NCI-H2196 (cell line): ENCODE measurements around the gene GFOD1.
"Not testable (repeated sequence)": the region's sequence is repeated elsewhere in the genome, so short reads cannot be mapped to it uniquely, and the experiment has no call there.

Source experiments
- DNase-seq: peaks from one replicate; lab custom pipeline; 2025; ENCODE audit not compliant: unreplicated experiment; lab: John Stamatoyannopoulos, UW

GFOD1 gene

DNA sequence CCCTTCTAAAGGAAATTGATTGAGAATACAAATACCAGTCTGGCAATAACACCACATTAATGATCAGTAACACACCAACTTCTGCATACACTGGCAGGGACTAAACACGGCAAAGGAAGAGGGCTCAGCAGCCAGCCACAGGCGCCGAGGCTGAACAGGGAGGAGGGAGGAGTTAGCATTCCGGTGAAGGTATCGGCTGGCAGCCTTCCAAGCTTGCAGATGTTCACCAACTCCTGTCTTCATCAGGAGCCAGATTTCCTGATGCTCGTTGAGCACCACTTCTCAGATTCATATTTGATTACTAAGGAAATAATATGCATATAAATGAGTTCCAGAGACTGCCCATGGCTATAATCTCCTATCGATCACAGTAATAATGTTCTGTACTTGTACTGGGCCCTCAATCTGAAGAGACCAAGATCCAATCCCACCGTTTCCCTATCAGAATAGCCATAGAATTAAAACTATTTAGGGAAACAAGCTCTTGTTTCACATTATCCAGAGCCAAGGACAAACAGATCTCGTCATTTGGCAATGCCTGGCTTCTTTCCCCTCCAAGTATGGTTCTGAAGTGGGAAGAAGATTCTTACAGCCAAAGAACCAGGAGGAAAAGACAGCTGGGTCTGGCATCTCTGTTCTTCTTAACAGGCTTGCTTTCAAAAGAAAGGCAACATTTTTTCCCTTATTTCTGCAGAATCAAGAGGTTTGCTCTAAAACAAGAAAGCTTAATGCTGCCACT is 42.2 kb downstream of the GFOD1 start:
- DNase-seq, result peak; percentile 88

GRCh38 chr6:13444604-13445003 is 42.8 kb downstream of the GFOD1 start:
- DNase-seq, result no peak

DNA sequence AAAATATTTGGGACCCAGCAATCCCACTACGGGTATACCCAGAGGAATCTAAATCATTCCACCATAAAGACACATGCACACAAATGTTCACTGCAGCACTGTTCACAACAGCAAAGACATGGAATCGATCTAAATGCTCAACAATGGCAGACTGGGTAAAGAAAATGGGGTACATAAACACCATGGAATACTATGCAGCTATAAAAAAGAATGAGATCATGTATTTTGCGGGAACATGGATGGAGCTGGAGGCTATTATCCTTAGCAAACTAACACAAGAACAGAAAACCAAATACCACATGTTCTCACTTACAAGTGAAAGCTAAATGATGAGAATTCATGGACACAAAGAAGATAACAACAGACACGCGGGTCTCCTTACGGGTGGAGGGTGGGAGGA is 43.4 kb downstream of the GFOD1 start:
- DNase-seq, result not testable (repeated sequence)

DNA sequence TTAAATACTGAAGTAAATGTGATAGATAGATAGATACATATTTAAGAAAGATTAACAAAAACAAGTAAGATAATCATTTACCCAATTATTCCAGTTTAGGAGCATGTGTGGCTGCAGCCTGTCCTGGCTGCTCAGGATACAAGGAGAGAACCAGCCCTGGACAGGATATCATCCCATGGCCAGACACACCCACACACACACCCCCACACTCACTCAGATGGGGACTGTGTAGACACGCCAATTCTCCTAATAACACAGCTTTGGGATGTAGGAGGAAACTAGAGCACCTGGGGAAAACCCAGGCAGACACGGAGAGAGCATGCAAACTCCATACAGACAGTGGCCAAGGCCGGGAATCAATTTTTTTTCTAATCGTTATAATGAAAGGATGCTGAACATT is 45.6 kb downstream of the GFOD1 start:
- no peak for DNase-seq

GRCh38 chr6:13439644-13440043 is 47.8 kb downstream of the GFOD1 start:
- DNase-seq, result no peak

DNA sequence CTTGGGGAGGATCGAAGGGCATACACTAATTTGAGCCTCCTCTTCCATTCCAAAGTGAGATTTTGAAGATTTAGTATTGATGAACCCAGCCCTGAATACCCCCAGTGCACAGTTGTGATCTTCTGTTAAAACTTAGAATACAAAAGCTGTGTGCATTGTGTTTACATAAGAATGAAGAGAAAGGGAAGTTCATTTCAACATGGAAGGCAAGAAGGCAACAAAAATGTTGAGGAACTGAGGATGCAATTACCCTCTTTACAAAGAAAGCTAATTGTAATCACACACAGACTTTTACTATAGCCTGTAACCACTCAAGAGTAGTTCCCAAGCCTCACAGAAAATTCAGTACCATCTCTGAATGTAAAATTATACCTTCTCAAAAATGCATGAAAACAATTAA is 49.3 kb downstream of the GFOD1 start:
- no peak for DNase-seq

DNA sequence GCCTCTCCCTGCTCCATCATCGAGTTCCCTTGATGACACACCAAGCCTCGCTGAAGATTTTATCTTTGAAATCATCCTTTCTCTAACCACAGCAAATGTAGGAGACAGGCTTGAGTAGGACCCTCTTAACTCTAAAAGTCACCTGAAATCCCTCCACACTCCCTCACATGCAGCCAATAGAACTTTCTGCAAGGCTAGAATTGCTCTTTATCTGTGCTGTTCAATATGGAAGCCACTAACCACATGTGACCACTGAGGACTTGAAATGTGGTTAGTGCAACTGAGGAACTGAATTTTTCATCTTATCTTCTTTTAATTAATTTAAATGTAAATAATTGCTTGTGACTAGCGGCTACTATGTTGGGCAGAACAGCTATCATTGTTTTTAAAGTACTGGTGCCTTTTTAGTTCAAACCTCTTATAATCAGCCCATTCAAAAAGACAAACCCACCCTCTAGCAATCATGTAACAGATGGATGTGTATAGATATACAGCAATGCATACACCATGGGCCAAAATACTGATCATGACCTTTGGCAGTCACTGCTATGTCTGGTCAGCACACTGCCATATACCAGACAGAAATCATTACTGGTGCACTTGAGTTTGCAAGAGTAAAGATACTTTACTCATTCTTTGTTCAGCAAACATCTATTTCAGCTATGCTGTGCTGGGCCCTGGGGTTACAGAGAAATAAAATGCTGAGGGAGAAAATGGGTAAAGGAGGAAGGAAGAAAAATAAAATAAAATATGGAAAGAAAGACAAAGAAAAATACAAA is 50.0 kb downstream of the GFOD1 start:
- DNase-seq, result no peak

- no peak for DNase-seq
Observed at GRCh38 chr6:13436399-13437217, 50.8 kb downstream of the GFOD1 start.

GRCh38 chr6:13435477-13436246 is 51.7 kb downstream of the GFOD1 start:
- no peak for DNase-seq

GRCh38 chr6:13434777-13435176 is 52.6 kb downstream of the GFOD1 start:
- DNase-seq, result no peak

DNA sequence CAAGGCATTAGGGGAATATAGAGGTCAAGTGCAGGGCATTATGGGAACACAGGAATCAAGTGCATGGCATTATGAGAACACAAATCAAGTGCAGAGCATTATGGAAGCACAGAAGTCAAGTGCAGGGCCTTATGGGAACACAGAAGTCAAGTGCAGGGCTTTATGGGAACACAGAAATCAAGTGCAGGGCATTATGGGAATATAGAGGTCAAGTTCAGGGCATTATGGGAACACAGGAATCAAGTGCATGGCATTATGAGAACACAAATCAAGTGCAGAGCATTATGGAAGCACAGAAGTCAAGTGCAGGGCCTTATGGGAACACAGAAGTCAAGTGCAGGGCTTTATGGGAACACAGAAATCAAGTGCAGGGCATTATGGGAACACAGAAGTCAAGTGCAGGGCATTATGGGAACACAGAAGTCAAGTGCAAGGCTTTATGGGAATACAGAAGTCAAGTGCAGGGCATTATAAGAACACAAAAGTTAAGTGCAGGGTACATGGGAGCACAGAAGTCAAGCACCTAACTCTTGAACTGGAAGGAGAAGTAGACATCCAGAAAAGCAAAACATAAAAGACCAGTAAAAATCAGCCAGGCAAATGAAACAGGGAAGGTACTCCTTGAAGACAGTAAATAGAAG is 53.1 kb downstream of the GFOD1 start:
- not testable (repeated sequence) for DNase-seq

DNA sequence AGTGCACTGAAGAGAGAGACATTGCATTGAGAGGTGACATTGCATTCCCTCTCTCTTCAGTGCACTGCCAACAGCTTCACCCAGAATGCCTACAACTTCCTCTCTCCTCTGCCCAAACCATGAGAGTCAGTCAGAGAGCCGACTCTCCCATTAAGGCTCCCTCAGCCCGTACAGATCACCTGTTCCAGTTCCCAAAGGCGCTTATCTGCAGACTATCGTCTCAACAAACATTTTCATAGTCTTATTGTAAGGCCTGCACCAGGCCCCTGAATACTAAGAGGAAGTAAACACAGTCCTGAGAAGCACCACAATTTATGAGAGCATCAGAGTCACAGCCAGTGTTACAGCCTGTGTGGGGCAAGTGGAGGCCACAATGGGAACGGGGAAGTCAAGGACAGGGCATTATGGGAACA is 53.7 kb downstream of the GFOD1 start:
- DNase-seq, result no peak

DNA sequence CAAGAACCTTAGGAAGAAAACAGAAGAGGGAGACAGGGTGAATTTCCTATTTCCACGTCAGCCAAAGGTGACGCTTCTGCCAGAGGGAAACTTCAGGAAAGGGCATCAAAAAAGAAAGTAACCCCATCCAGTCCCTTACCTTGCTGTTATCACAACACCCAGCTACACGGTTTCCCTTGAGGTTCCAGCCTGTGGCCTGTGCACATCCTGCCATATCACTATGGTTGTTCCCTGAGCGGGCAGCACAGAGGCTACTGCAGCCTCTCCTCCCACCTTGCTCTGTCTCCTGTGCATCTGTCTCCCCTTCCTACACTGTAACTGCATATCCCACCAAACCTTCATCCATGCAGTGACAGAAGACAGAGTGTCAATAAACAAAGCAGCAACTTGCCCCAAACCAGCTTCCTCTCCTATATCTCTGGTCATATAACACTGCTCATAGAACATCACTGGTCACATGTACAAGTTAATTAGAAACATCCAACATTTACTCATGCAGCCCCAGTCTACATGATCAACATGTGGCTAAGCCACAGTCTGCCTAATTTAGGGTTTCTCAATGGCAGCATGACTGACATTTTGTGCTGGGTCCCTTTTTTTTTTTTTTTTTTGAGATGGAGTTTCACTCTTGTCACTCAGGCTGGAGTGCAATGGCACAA is 54.7 kb downstream of the GFOD1 start:
- no peak for DNase-seq

GRCh38 chr6:13431861-13432465 is 55.4 kb downstream of the GFOD1 start:
- DNase-seq, result no peak

GRCh38 chr6:13431059-13431656 is 56.2 kb downstream of the GFOD1 start:
- no peak for DNase-seq

- DNase-seq, result no peak
Observed at GRCh38 chr6:13429406-13429753, 58.0 kb downstream of the GFOD1 start.

- DNase-seq, result no peak
Observed at GRCh38 chr6:13428583-13429405, 58.6 kb downstream of the GFOD1 start.
